Measurements from ENCODE around the gene PHF21A.

Gene PHF21A

DNA sequence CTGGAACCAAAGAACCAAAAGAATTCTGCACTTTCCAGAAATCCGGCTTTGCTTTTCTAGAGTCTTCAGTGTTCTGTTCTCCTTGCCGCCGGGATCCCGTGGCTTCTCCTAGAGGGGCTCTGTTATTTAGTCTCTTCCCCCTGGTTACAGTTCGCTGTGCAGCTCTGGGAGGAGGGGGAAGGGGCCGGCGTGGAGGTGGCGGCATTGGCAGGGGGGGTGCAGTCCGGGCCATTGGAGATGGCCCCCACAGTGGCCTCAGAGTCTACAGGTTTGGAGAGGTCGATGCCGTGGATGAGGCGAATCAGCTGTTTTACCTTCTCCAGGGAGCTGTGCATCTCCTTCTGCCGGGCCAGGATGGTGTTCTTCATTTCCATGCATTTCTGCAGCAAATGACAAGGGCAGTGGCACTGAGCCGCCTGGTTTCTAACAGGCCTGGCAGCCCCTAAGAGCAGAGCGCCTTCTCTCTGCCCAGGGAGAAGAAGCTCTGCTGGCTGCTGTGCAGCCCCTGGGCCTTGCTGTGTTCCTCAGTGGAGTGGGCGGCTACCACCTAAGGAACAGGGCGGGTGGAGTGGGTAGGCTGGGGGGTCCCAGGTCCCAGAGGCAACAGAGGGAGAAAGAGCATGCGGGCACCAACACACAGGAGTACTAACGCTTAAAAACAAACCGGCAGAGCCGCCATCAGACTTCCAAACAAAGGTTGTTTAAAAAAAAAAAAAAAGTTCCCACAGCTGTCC is 187.2 kb downstream of the PHF21A start:
- no peak for DNase-seq (ENCODE audit: low read depth)

DNA sequence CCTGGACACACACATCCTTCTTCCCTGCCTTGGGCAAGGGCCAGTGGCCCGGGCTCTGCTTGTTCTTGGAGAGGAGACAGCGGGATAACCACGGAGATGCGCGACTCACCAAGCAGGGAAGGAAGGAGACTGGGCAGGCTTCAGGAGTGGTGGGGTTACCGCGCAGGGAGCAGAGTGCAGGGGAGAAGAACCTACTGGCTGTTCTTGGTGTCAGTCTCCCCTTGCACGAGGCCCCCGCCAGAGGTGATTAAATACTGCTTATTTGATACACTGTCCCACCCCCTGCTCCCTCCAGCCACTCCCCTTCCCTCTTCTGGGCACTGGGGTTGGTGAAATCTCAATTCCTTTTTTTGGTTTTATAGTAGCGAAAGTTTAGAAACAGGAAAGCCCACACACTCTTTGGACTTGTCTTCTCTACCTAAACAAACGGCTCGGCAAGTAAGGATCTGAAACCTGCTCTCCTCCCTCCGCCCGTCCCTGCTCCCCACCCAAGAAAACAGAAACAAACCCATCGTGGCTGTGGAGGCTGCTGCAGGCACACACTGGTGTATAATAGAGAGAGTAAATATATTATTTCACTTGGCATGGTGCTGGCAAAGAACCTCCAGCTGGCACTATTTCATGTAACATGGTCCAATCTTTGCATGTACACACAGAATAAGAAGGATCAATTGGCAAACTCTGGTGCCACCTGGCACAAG is 188.0 kb downstream of the PHF21A start:
- DNase-seq (ENCODE audit: low read depth): peak; percentile 59

DNA sequence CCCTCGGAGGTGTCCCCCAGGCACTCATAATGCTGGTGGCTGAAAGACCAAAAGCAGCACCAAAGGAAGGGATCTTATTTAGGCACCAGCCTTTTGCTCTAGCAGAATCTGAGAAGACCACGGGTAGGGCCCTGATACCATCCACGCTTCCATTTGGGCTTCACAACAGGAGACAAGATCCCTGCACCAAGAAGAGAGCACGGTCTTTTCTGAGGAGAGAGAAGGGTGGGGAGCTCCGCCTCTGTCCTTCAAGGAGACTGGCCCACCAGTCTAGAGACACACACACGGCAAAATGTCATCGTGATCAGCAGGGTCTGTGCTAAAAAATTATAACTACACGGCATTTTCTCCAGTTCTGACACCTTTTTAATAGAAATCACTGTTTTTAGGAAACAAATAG is 189.0 kb downstream of the PHF21A start:
- DNase-seq (ENCODE audit: low read depth): no peak

DNA sequence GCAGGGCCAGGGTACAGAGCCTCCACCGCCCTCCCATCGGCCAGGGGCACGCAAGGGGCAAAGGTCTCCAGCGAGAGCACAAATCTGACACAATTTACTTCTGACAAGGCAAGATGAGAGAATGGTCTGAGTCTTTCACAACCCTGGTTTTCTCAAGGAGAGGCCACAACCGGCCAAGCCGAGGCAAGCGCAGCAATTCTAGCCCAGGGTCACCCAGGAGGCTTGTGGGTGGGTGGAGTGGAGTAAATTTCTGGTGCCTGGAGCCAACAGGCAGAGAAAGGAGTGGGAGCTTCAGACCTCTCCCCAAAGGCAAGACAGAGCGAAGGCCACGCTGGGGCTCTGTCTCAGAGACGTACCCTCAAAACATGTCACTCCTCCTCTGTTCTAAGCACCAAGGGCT is 189.5 kb downstream of the PHF21A start:
- no peak for DNase-seq (ENCODE audit: low read depth)

DNA sequence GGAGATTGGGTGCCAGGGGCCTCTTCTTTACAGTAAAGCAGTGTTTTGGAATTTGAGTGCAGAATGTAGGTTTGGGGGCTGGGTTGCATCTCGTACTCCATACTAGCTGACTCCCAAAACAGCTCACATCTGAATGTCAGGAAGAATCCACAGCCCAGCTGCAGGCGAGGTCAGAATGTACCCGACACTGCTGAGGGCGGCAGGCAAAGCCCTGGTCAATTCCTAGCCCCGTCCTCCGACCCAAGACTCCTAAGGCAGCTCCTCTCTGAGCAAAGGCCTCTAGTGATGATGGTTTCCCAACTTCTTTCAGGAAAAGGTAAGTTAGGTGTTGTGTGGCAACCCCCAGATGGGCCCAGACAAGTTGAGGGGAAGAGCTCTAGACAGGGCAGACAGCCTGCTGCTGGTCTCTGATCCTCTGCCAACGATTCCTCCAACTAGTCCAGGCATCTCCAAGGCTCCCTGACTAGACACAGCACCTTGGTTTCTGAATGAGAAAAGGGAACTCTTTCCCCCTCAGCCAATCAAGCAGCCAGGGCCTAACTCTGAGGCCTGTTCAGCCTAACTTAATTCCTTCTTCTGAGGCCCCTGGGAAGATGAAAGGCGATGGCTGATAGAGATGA is 190.2 kb downstream of the PHF21A start:
- no peak for DNase-seq (ENCODE audit: low read depth)

DNA sequence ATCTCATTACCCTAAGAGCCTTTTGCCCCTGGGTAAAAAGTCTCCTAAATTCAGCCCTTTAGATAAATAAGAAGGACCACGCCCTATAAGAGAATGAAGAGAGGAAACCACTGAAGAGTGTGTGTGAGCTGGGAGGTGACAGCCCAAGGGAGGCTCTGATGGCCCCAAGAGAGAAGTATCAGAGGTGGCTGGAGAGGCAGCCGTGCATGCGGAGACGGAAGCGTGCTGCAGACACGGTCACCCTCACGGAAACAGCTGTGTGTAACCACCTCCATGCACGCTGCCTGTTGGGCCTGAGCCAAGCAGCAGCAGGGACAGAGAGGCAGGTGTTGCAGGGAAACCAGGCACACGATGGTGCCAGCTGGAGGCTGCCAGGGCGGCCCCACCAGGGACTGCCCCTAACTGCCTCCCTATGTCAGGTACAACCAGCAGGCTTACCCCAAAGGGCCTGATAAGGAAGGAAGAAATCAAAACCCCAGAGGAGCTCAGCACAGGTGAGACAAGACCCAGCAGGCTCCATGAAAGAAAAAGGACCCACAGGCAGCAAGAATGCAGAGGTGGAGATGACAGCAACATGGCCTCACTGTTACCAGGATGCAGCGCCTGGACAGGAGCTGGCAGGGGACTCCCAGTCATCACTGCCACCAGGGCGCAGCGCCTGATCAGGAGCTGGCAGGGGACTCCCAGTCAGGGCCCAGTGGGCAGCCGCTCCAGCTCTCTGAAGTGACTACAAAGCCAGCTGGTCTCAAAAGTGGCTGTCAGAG is 191.0 kb downstream of the PHF21A start:
- DNase-seq (ENCODE audit: low read depth): no peak

DNA sequence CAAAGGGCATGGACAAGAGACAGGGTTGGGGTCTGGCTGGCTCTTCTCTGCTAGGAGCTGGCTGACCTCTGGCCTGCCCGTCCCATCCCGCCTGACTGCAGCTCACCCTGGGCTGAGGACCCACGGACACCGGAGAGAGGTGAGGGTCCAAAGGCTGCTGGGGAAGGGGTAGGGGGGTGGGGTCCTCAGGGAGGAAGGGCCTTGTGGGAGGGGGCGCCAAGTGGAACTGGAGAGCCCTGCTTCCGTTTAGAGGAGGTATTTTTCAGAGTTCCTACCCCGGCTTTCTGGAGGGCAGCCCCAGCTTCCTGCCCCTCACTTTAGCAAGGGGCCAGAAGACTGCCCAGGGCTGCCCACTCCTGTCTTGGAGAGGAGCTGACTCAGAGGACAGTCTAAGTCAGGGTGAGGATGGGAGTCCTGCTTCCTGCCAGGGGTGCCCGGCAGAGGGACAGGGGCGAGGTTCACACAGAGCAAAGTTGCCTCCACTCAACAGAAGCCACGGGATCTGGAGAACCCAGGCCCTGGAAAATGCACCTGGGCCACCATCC is 191.7 kb downstream of the PHF21A start:
- no peak for DNase-seq (ENCODE audit: low read depth)

DNA sequence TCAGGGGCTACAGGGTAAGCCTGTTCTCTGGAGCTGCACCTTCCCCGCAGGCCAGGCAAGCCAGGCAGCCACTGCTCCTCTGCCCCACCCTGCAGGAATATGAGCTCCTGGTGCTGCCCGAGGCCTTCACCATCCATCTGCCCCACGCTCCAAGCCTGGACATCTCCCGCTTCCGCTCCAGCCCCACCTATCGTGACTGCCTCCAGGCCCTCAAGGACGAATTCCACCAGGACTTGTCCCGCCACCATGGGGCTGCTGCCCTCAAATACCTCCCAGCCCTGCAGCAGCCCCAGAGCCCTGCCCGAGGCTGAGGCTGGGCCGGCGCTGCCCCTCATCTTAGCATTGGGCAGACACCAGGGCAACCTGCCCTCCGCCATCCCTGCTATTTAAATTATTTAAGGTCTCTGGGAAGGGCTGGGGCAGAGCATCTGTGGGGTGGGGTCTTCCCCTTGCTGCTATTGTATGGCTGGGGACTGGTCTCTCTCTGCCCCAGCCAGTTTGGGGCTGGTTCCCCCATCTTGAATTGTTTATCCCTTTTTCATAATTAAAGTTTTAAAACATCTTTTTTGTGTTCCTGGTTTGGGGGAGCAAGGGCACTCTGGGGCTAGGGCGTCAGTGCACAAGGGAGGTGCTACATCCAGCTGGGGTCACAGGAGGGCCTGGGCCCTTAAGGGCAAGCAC is 192.6 kb downstream of the PHF21A start:
- no peak for DNase-seq (ENCODE audit: low read depth)

DNA sequence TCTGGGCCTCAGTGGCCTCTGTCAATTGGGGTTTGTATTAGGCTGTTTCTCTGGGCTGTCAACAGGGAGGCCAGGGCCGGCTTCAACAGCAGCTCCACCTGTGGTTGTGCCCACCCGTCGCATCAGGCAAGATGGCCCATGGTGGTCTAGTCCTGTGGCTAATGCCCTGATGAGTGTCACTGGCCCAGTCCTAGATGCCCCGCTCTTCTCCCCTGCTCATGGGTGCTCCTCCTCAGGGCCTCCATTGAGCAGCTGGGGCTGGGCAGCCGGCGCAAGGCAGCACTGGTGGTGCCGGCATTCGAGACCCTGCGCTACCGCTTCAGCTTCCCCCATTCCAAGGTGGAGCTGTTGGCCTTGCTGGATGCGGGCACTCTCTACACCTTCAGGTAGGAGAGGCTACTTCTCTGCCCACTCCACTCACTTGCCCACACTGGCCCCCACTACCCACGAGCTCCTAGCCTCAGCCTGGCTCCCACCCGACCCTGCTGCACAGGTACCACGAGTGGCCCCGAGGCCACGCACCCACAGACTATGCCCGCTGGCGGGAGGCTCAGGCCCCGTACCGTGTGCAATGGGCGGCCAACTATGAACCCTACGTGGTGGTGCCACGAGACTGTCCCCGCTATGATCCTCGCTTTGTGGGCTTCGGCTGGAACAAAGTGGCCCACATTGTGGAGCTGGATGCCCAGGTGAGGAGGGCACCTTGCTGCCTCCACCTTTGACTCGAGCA is 193.4 kb downstream of the PHF21A start:
- DNase-seq (ENCODE audit: low read depth): no peak

DNA sequence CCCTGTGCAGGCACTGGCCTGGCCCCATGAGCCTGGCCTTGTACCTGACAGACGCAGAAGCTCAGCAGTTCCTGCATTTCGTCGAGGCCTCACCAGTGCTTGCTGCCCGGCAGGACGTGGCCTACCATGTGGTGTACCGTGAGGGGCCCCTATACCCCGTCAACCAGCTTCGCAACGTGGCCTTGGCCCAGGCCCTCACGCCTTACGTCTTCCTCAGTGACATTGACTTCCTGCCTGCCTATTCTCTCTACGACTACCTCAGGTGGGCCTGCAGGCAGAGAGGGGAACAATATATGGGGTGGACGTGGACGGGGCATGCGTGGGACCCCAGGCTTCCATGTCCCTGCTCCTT is 193.9 kb downstream of the PHF21A start:
- DNase-seq (ENCODE audit: low read depth): no peak

DNA sequence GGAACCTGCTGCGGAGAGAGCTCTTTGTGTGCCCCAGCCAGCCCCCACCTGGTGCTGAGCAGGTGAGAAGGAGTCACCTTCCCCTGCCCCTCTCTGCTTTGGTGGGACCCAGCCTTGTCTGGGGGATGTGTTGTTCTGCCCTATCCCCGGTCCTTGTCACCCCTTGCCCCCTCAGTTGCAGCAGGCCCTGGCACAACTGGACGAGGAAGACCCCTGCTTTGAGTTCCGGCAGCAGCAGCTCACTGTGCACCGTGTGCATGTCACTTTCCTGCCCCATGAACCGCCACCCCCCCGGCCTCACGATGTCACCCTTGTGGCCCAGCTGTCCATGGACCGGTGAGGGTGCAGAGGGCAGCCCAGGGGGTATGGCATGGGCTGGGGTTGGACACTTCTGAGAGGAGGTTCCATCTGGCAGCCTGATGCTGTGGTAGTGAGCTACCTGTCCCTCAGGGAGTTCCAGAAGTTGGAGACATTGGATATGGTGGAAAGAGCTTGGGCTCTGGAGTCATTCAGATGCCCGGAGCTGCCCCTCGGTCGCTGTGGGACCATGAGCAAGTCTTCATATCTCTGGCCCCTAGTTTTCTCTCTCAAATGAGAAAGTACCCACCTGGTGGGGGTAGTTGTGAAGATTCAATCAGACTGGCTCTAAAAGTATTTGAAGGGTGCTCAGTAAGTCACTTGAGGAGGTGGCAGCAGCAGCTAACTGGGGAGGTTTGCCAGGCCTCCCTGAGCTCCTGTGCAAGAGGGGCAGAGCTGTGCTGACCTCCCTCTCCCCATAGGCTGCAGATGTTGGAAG is 194.5 kb downstream of the PHF21A start:
- no peak for DNase-seq (ENCODE audit: low read depth)

DNA sequence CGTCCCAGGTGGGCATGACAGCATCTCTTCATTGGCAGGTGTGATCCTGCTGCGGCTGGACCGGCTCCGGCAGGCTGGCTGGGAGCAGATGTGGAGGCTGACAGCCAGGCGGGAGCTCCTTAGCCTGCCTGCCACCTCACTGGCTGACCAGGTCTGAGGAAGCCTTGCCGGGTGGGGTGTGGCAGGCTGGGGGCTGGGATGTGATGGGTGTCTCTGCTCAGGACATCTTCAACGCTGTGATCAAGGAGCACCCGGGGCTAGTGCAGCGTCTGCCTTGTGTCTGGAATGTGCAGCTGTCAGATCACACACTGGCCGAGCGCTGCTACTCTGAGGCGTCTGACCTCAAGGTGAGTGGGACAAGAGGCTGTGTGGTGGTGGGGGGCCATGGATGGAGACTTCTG is 195.3 kb downstream of the PHF21A start:
- DNase-seq (ENCODE audit: low read depth): no peak

DNA sequence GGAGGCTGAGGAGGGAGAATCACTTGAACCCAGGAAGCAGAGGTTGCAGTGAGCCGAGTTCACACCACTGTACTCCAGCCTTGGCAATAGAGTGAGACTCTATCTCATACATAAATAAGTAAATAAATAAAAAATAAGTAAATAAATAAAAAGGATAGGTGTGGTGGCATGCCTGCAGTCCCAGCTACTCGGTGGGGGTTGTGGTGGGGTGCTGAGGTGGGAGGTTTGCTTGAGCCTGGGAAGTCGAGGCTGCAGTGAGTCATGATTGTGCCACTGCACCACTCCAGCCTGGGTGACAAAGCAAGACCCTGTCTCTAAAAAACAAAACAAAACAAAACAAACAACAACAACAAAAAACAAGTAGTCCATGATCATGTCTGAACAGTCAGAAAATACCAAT is 195.7 kb downstream of the PHF21A start:
- DNase-seq (ENCODE audit: low read depth): no peak

DNA sequence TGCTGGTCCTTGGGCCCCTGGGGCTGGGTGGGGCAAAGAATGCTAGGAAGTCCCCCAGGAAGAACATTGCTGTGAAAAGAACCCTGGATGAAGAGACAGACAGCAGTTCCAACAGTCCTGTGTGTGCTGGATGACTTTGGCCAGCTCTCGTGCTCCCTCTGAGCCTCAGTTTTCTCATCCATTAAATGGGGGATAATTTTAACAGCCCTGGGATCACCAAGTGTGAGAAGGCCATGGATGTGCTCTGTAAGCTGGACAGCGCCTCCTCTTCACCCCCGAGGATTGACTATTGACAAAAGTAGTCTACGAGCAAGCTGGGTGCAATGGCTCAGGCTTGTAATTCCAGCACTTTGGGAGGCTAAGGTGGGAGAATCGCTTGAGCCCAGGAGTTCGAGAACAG is 196.3 kb downstream of the PHF21A start:
- DNase-seq (ENCODE audit: low read depth): no peak

DNA sequence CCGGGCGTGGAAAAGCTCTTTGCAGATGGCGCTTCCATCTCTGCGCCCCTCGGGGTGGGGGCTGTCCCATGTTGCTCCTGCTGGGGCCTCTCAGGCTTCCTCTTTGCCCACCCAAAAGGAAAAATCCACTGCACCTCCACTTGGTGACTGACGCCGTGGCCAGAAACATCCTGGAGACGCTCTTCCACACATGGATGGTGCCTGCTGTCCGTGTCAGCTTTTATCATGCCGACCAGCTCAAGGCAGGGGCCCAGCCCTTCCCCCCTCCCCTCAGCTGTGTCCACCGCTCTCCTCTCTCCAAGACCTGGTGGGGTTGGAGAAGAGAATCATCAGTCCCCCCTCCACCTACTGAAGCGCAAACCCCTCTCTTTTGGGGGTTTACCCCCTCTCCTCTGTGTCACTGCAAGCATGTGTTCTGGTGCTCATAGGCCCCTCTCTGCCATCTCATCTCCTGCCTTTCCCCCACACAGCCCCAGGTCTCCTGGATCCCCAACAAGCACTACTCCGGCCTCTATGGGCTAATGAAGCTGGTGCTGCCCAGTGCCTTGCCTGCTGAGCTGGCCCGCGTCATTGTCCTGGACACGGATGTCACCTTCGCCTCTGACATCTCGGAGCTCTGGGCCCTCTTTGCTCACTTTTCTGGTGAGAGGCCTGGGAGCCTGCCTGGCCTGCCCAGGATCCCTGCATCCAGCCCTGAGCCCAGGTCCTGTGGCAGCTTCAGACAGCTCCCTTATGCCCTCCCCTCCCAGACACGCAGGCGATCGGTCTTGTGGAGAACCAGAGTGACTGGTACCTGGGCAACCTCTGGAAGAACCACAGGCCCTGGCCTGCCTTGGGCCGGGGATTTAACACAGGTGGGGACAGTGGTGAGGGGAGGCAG is 197.0 kb downstream of the PHF21A start:
- no peak for DNase-seq (ENCODE audit: low read depth)

DNA sequence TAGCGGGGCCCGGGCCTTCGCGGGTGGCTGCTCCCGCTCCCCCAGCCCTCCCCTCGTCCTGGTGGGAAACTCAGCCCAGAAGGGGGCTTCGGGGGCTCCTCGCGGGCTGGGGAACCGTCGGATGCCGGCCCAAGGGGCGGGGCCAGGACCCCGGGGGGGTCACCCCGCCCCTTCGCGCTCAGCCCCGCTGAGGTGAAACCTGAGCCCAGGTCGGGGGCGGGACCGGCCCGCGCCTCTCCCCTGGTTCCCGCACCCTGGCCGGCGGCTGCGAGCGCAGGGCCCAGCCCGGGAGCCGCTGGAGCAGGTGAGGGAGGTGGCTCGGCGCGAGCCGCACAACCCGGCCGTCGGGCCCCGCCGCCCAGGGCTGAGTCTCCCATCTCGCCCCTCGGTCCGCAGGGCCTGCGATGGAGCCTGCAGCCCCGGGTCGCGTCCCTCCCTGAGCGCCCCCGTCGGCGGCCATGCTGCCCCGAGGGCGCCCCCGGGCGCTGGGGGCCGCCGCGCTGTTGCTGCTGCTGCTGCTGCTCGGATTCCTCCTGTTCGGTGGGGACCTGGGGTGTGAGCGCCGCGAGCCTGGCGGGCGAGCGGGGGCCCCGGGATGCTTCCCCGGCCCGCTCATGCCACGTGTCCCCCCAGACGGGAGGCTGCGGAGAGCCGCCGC is 198.7 kb downstream of the PHF21A start, which contains the start of gene LARGE2:
LARGE2 (plus strand) TSS at position 232 of the 658 bp plus-strand sequence; CDS start at position 459, 227 bp downstream.
- DNase-seq (ENCODE audit: low read depth): no peak

DNA sequence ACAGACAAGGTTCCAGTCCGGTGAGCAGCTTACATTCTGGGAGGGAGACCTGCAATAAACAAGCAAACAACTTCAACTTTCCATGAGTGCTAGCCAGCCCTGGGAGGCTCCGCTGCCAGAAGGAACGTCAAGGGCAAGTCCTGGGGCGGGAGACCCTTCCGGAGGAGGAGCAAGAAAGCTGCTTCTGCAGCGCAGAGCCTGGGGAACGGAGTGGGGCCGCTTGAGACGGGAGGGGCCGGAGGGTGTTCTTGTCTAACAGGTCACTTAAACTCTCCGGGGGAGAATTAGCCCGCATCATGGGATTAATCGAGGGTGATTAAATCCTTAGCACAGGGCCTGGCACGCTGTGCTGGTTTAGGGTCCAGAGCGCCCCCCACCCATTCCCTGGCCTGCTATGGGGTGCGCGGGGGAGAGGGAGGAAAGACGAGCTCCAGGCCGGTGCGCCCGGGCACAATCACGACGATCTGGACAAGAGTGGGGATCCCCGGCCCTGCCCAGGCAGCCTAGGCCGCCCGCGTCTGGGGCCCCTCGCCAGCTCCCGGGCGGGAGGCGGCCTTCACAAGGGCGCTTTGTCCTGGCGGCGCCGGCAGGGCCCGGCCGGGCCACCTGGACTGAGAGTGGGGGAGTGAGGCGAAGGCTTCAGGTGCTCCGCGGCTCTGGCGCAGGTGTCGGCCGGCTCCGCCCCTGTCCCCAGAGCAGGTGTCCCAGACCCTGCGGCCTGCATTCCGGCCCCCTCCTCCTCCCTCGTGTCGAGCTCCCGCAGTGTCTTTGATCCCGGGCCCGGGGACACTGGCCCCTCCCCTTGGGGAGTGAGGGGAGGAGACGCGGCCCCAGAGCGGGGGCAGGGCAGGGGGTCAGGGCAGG is 199.5 kb downstream of the PHF21A start:
- DNase-seq (ENCODE audit: low read depth): no peak
